ENCODE data around the gene ZNF837.

Gene ZNF837

GRCh38 chr19:58364146-58364545 lies 16.7 kb downstream of the ZNF837 start:
- no peak for TF ChIP-seq EZH2 (IDR thresholded peaks at IDR 0.05; ENCODE audit: borderline replicate concordance, low read length)
- TF ChIP-seq CTCF (IDR thresholded peaks at IDR 0.05; ENCODE audit: low read length), result no peak
- no peaks in the 10 kb centered on the region for H4K20me1 ChIP-seq (ENCODE audit: insufficient read depth, low read length)
- H2AFZ ChIP-seq (ENCODE audit: low read length), result no peak overlapping the region
- no peaks in the 10 kb centered on the region for H3K9me2 ChIP-seq (ENCODE audit: low read depth, low read length)
- no peak overlapping the region for H3K4me3 ChIP-seq (ENCODE audit: low read depth, low read length, poor library complexity, severe bottlenecking)
- no peaks in the 10 kb centered on the region for H3K36me3 ChIP-seq (ENCODE audit: insufficient read depth, low read length)
- H3K27me3 ChIP-seq (ENCODE audit: insufficient read depth, low read length), result no peaks in the 10 kb centered on the region
- H3K4me1 ChIP-seq (ENCODE audit: insufficient read depth, low read length, severe bottlenecking), result peaks cover 15% of the 10 kb centered on the region
- no peak overlapping the region for H3K9ac ChIP-seq (ENCODE audit: low read length)
- no peak overlapping the region for H3K27ac ChIP-seq (ENCODE audit: low read depth, low read length, poor library complexity, severe bottlenecking)
- H3K9me3 ChIP-seq (ENCODE audit: low read length), result no peaks in the 10 kb centered on the region
- no peaks in the 10 kb centered on the region for H3K79me2 ChIP-seq (ENCODE audit: insufficient read depth, low read length)
- H3F3A ChIP-seq (ENCODE audit: insufficient read depth, low read length), result no peaks in the 10 kb centered on the region
- H3K4me2 ChIP-seq (ENCODE audit: low read length), result no peak overlapping the region

DNA sequence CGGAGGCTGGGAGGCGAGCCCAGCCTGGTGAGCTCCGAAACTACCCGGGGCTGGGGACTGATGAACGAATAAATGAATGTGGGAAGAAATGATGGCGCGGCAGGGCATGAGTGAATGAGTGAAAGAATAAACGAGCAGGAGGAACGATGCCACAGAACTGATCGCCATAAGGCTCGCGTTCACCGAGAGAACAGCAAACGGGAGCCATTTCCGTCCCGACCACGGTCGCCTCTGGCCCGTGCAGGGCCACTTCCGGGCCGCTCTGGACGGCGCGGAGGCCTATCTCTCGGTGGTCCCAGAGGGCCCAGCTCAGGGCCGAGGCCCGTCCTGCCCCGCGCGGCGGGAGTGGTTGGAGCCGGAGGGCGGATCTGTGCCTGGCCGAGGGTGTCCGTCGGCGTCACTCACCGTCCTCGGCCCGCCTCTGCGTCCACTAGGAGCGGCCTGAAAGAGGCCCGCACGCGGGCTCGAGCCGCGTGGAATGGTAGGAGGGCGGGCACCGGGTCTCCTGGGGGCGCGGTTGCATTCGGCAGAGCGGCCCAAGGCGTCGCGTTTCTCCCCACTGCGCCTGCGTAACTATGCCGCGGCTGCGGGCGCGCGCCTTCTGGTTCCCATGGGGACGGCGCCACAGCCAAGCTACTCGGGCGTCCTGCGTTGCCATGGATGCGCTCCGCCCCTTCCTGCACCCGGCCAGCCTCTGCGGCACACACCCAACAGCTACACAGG lies 18.4 kb downstream of the ZNF837 start, which contains the start of gene ZNF497:
Gene ZNF497, minus strand, starts transcription at position 480 of the 723 bp plus-strand sequence. CDS start 5,116 bp downstream, outside the sequence.
- H3K9me2 ChIP-seq (ENCODE audit: low read depth, low read length), result no peaks in the 10 kb centered on the region
- H3F3A ChIP-seq (ENCODE audit: insufficient read depth, low read length), result no peaks in the 10 kb centered on the region
- no peaks in the 10 kb centered on the region for H3K27me3 ChIP-seq (ENCODE audit: insufficient read depth, low read length)
- H3K27ac ChIP-seq (ENCODE audit: low read depth, low read length, poor library complexity, severe bottlenecking), result peak within 1 kb of the TSS; percentile 71
- peak within 1 kb of the TSS; percentile 92 for H3K4me2 ChIP-seq (ENCODE audit: low read length)
- no peaks in the 10 kb centered on the region for H3K79me2 ChIP-seq (ENCODE audit: insufficient read depth, low read length)
- TF ChIP-seq EZH2 (IDR thresholded peaks at IDR 0.05; ENCODE audit: borderline replicate concordance, low read length), result no peak
- TF ChIP-seq CTCF (IDR thresholded peaks at IDR 0.05; ENCODE audit: low read length), result no peak
- peak within 1 kb of the TSS; percentile 83 for H3K4me3 ChIP-seq (ENCODE audit: low read depth, low read length, poor library complexity, severe bottlenecking)
- no peaks in the 10 kb centered on the region for H4K20me1 ChIP-seq (ENCODE audit: insufficient read depth, low read length)
- peak within 1 kb of the TSS; percentile 93 for H3K9ac ChIP-seq (ENCODE audit: low read length)
- H3K9me3 ChIP-seq (ENCODE audit: low read length), result no peaks in the 10 kb centered on the region
- H2AFZ ChIP-seq (ENCODE audit: low read length), result 0 out of 2 replicates have a peak within 1 kb of the TSS, but pooled peaks have one; percentile 29
- peaks cover 15% of the 10 kb centered on the region for H3K4me1 ChIP-seq (ENCODE audit: insufficient read depth, low read length, severe bottlenecking)
- no peaks in the 10 kb centered on the region for H3K36me3 ChIP-seq (ENCODE audit: insufficient read depth, low read length)

DNA sequence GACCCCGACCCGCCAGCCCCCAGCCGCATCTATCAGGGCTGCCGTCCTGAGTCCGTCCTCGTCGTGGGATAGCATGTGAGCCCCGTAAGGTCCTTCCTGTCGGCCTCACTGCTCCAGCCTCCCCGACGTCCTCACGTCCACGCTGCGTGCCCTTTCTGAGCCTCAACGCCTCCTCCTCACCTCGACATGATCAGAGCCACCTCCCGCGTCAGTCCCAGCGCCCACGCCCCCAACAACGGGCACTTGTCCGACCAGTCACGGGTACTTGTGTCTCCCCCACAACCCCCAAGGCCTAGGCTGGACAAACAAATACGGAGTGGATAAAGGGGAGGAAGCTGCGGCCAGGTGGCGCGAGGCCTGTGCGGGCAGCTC lies 18.9 kb downstream of the ZNF837 start:
- H3K4me2 ChIP-seq (ENCODE audit: low read length), result peak overlapping the region; percentile 92
- 0 out of 2 replicates have a peak overlapping the region, but pooled peaks have one; percentile 29 for H2AFZ ChIP-seq (ENCODE audit: low read length)
- no peaks in the 10 kb centered on the region for H4K20me1 ChIP-seq (ENCODE audit: insufficient read depth, low read length)
- no peaks in the 10 kb centered on the region for H3K9me3 ChIP-seq (ENCODE audit: low read length)
- TF ChIP-seq EZH2 (IDR thresholded peaks at IDR 0.05; ENCODE audit: borderline replicate concordance, low read length) (no peak), CTCF (IDR thresholded peaks at IDR 0.05; ENCODE audit: low read length) (no peak)
- H3K27me3 ChIP-seq (ENCODE audit: insufficient read depth, low read length), result no peaks in the 10 kb centered on the region
- no peaks in the 10 kb centered on the region for H3K79me2 ChIP-seq (ENCODE audit: insufficient read depth, low read length)
- H3K27ac ChIP-seq (ENCODE audit: low read depth, low read length, poor library complexity, severe bottlenecking), result peak overlapping the region; percentile 71
- H3K4me1 ChIP-seq (ENCODE audit: insufficient read depth, low read length, severe bottlenecking), result peaks cover 15% of the 10 kb centered on the region
- H3K9ac ChIP-seq (ENCODE audit: low read length), result peak overlapping the region; percentile 93
- no peaks in the 10 kb centered on the region for H3K36me3 ChIP-seq (ENCODE audit: insufficient read depth, low read length)
- H3K9me2 ChIP-seq (ENCODE audit: low read depth, low read length), result no peaks in the 10 kb centered on the region
- H3F3A ChIP-seq (ENCODE audit: insufficient read depth, low read length), result no peaks in the 10 kb centered on the region
- H3K4me3 ChIP-seq (ENCODE audit: low read depth, low read length, poor library complexity, severe bottlenecking), result peak overlapping the region; percentile 83
